Breast epithelium (tissue), 4 donors: Measurements from ENCODE around the gene SLC10A7. TPM values are rescaled to one million over a fixed set of nuclear protein-coding genes. Genes with fewer than 3 reads are reported as not detected.
A peak's percentile ranks its signal among the peaks of the same experiment; 100 is the strongest.

ENCODE experiments used
- DNase-seq, 2 donors: peaks; one replicate each; pipeline ENCODE4 v3.0.0-alpha.2; 2019; ENCODE audit warnings: low spot score in 2 of 2
- H3K27ac ChIP-seq, 2 donors: fragments of 200-600 bp; sonication (generic) in 1 of 2; one replicate each; pipeline ENCODE4 v1.5.1; 2016 to 2019; ENCODE audit warnings: mild to moderate bottlenecking in 1 of 2
- H3K27me3 ChIP-seq, 2 donors: fragments of 200-600 bp; sonication (generic) in 1 of 2; one replicate each; pipeline versions ENCODE4 v1.5.1 to v1.6.0; 2017 to 2019; ENCODE audit warnings: control low read depth in 1 of 2, mild to moderate bottlenecking in 1 of 2
- H3K36me3 ChIP-seq: fragments of 200-600 bp; one replicate; pipeline ENCODE4 v1.5.1; 2019
- H3K4me1 ChIP-seq, 2 donors: fragments of 200-600 bp; sonication (generic); one replicate each; pipeline ENCODE4 v1.5.1; 2016 to 2019; ENCODE audit warnings: control low read depth in 1 of 2
- H3K4me3 ChIP-seq, 3 donors: fragments of 200-600 bp; sonication (generic); 1 replicate in 2 of 3; 2 replicates in 1 of 3; pipeline ENCODE4 v1.5.1; 2016 to 2019; ENCODE audit warnings: mild to moderate bottlenecking in 3 of 3, moderate library complexity in 2 of 3
- H3K9me3 ChIP-seq, 2 donors: fragments of 200-600 bp; sonication (generic) in 1 of 2; one replicate each; pipeline ENCODE4 v1.5.1; 2016 to 2019; ENCODE audit warnings: control low read depth in 1 of 2
- POLR2A ChIP-seq: fragments of 450-650 bp; IDR thresholded peaks from one replicate; pipeline ENCODE4 v1.6.1; 2016; ENCODE audit warnings: antibody characterized with exemption, mild to moderate bottlenecking, moderate library complexity
- POLR2AphosphoS5 ChIP-seq, 3 donors: sonication (generic); formaldehyde crosslinking; IDR thresholded peaks; one replicate each; pipeline ENCODE4 v1.6.1; 2017; ENCODE audit warnings: antibody characterized with exemption in 3 of 3
- intact Hi-C: fragments of 100-400 bp; cut with DNase I; formaldehyde crosslinking; loops from one replicate; pipeline ENCODE4 v1.15.1; 2023; ENCODE audit warnings: low total_unique reads
- total RNA-seq, 3 donors: library from RNA; depleted of rRNA; stranded (reverse); fragments of >200 nt; gene quantifications; one replicate each; pipeline ENCODE4 v1.1.0, GENCODE V29; 2016
- TF ChIP-seq, protein P1 (sequence below), 3 donors: fragments of 450-650 bp; IDR thresholded peaks; one replicate each; pipeline ENCODE4 v1.5.1; 2016 to 2017; ENCODE audit warnings: antibody characterized with exemption in 3 of 3, mild to moderate bottlenecking in 3 of 3, moderate library complexity in 3 of 3

Gene SLC10A7
- total RNA-seq, 3 donors from 2014 or later = 11.7 to 25.8 (median 17.0) TPM

DNA sequence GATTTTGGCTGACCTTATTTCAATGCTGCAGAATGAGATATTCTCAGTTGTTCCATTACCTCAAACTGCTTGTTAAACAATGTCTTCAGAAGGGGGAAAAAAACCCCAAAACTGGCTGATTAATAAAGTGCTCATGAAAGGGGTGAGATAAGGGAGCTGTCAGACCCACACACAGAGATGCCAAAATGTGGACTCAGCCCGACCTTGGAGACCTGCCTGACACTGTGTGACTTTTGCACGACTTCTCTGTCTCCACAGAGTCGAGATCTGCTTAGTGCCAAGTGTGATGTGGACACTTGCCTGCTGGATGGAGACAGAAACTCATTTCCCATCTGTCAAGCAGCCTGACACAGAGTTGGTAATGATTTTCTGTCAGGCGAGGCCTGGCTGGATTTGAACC, 275.9 kb downstream of the SLC10A7 start:
- H3K9me3 ChIP-seq = no peaks in the 10 kb centered on the region
- intact Hi-C loops = no loop called here
- TF ChIP-seq, protein P1, sequence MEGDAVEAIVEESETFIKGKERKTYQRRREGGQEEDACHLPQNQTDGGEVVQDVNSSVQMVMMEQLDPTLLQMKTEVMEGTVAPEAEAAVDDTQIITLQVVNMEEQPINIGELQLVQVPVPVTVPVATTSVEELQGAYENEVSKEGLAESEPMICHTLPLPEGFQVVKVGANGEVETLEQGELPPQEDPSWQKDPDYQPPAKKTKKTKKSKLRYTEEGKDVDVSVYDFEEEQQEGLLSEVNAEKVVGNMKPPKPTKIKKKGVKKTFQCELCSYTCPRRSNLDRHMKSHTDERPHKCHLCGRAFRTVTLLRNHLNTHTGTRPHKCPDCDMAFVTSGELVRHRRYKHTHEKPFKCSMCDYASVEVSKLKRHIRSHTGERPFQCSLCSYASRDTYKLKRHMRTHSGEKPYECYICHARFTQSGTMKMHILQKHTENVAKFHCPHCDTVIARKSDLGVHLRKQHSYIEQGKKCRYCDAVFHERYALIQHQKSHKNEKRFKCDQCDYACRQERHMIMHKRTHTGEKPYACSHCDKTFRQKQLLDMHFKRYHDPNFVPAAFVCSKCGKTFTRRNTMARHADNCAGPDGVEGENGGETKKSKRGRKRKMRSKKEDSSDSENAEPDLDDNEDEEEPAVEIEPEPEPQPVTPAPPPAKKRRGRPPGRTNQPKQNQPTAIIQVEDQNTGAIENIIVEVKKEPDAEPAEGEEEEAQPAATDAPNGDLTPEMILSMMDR (IDR thresholded peaks at IDR 0.05) = no peak
- no peak for TF ChIP-seq POLR2A
- TF ChIP-seq POLR2AphosphoS5 (IDR thresholded peaks at IDR 0.05) = no peak
- H3K36me3 ChIP-seq = no peaks in the 10 kb centered on the region
- no peak overlapping the region for H3K4me3 ChIP-seq
- no peaks in the 10 kb centered on the region for H3K27me3 ChIP-seq
- no peak overlapping the region for H3K27ac ChIP-seq
- H3K4me1 ChIP-seq = no peaks in the 10 kb centered on the region
- DNase-seq = no peak

DNA sequence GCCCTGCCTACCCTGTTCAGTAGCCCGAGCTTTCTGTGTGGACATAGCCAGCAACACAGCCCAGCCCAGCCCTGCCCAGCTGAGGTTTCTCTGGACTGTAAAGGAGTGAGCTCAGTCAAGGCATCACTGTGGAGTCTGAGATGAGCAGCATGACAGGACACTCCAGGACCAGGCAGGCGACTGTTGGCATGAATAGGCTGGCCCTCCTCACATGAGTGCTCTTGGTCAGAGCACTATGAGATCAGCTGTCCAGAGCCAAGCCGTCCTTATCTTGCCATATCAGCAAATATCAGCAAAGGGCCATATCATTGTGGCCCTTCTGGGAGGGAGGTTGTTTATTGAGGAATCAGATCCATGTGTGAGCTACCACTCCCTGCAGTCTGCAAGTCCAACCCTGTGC, 276.5 kb downstream of the SLC10A7 start:
- intact Hi-C loops = no loop called here
- Histone ChIP-seq H3K27ac (peak overlapping the region in 1 of 2 donors; percentile 43), H3K4me1 (no peaks in the 10 kb centered on the region), H3K36me3 (no peaks in the 10 kb centered on the region), H3K4me3 (no peak overlapping the region), H3K9me3 (no peaks in the 10 kb centered on the region), H3K27me3 (no peaks in the 10 kb centered on the region)
- no peak for DNase-seq
- no peak for TF ChIP-seq POLR2AphosphoS5 (IDR thresholded peaks at IDR 0.05)
- no peak for TF ChIP-seq POLR2A

DNA sequence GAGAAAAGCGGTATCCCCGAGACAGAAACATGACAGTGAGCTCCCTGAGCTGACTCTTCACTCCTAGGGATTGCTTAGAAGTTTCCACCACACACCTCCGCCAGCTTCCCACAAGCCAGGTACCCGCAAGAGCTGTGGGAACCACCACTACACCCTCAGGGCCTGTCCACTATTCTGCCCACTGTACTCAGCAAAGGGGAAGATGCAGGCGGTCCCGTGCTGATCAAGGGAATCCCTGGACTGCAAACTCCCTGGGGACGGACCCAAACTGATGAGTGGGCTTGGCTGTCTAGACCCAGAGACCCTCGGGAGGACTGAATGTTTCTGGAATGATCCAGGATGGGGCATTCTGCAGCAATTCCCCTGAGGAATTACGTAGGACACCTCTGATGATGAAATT, 277.2 kb downstream of the SLC10A7 start:
- Histone ChIP-seq H3K9me3 (no peaks in the 10 kb centered on the region), H3K27ac (no peak overlapping the region), H3K4me1 (no peaks in the 10 kb centered on the region), H3K27me3 (no peaks in the 10 kb centered on the region), H3K4me3 (no peak overlapping the region), H3K36me3 (no peaks in the 10 kb centered on the region)
- TF ChIP-seq, protein P1 (IDR thresholded peaks at IDR 0.05) = no peak
- TF ChIP-seq POLR2A (no peak), POLR2AphosphoS5 (IDR thresholded peaks at IDR 0.05) (no peak)
- no peak for DNase-seq
- intact Hi-C loops = no loop called here

DNA sequence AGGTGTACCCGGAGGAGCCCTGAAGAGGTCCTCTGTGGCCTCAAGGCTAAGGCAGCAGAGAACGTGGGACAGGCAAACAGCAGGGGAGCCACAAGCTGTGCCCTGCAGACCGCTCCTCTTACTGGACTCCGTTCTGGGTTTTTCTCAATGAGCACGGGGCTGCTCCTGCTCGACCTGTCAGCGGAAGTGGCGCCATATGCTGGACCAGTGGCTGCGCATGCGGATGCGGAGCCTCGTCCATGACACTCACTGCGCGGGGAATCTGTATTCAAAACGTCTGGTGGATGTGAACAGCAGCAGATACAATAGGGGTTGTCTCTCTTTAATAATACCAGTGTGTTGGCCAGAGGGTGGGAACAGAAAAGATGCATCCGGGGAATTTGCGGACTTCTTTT, 277.9 kb downstream of the SLC10A7 start:
- H3K4me3 ChIP-seq = no peak overlapping the region
- no peaks in the 10 kb centered on the region for H3K4me1 ChIP-seq
- TF ChIP-seq, protein P1 (IDR thresholded peaks at IDR 0.05) = no peak
- no peaks in the 10 kb centered on the region for H3K36me3 ChIP-seq
- H3K27me3 ChIP-seq = no peaks in the 10 kb centered on the region
- DNase-seq = no peak
- intact Hi-C loops = no loop called here
- H3K27ac ChIP-seq = no peak overlapping the region
- H3K9me3 ChIP-seq = no peaks in the 10 kb centered on the region

DNA sequence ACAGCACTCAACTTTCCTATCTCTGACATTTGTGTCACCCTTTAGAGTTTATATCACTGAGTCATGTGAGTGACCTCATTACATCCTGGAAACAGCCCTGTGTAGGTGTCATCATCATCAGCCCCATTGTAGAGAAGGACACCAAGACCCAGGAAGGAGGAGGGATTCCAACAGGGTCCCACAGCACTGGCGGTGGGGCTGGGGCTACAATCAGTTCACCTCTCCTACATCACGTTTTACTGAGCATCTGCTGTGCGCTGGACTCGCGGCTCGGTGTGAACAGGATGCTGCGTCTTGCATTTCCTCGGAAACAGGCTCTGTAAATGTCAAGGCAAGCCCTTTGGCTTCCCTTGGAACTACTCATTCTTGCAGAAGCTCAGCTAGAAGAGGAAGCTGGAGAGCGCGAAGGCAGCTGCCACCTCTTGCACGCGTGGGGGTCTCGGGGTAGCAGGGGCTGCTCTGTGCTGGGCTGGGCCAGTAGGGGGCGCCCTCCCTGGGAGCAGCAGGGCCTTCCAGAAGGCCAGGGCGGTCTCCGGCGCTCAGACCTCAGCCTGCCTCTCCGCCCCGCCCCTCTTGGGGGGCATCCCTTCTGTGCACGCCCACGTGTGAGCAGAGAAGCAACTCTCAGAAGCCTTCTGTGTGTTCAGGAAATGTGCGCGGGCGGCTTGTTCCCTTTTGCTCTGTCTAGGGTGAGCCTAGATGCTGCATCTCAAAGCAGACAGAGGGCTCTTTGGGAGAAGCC, 278.4 kb downstream of the SLC10A7 start:
- H3K36me3 ChIP-seq = no peaks in the 10 kb centered on the region
- DNase-seq = no peak
- intact Hi-C loops = no loop called here
- H3K9me3 ChIP-seq = no peaks in the 10 kb centered on the region
- no peaks in the 10 kb centered on the region for H3K27me3 ChIP-seq
- no peaks in the 10 kb centered on the region for H3K4me1 ChIP-seq
- TF ChIP-seq POLR2A (no peak), POLR2AphosphoS5 (IDR thresholded peaks at IDR 0.05) (no peak)
- TF ChIP-seq, protein P1 (IDR thresholded peaks at IDR 0.05) = no peak
- peak overlapping the region; percentile 65 to 87 for H3K27ac ChIP-seq
- peak overlapping the region in 1 of 3 donors; percentile 22 for H3K4me3 ChIP-seq
